Stimulated activated CD4-positive, alpha-beta T cell treated with anti-CD3 and anti-CD28 coated beads, TNF-alpha, amount 100 ng/mL, for 24 hours (primary cell): Measurements from ENCODE around the gene TSPAN2.

ENCODE experiments used
- DNase-seq, 3 experiments: peaks; one replicate each; pipeline ENCODE4 v3.0.0-alpha.2; 2020; ENCODE audit warnings: low read depth in 3 of 3

The TSPAN2 gene

GRCh38 chr1:115074839-115075534 lies 14.3 kb downstream of the TSPAN2 start:
- no peak for DNase-seq

GRCh38 chr1:115073298-115074087 lies 15.8 kb downstream of the TSPAN2 start:
- DNase-seq: no peak

DNA sequence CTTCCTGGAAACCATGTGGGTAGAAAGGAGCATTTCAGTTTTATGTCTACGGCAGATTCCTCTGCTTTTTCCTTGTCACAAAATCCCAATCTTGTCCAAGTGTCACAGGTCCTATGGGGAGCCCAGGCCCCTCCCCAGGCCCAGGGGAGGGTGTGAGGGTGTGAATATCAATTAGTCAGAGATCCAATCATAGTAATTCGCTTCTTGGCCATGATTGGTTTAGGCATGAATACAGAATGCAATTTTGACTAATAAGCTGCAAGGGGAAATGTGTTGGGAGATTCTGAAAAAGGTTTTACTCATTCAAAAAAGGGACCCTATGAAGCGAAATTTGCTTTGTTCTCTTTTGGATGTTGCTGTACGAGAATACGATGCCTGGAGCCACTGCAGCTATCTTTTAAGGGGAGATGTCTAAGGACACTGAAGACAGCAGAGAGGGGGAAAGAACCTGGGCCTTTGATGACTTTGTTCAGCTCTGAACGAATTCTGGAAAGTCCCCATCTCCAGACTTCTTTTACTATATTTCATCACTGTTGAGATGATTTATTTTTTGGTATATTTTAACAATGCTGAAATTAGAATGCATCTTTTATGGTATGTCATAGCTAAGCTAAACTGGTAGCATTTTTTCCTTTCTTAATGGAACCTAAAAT lies 18.2 kb downstream of the TSPAN2 start:
- no peak for DNase-seq

- DNase-seq: no peak
These were observed 19.5 kb downstream of the TSPAN2 start for GRCh38 chr1:115069659-115070308.

- DNase-seq: no peak
These were observed 20.3 kb downstream of the TSPAN2 start for GRCh38 chr1:115068826-115069585.

DNA sequence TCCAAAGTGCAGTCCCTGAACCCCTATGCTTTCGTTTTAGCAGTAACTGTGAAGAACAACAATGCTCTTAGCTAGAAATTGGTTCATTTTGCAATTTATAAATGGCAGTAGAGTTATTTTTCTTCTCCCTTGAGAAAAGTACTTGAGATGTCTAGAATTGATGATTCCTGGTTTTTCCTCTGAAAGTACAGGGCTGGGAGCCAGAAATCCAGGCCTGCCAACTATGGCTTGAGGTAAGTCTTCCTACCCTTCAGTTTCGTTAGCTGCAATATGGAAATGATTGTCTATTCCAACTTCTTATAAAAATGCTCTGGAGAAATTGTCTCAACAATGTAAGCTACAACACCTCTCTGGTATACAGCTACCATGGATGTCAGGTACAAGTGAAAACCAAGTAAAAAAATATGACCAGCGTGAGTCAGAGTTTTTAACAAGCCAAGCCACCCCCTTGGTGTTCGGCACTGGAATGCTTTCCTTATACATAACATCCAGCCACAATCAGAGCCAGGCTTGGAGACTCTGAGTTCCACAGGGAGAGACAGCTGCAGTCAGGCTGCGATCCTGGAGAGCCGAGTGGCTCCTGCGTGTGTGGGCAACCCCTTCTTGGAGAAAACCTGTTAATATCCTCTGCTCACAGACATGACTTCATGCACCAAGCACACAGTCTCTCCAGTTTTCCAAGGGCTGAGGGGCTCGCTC lies 22.0 kb downstream of the TSPAN2 start:
- DNase-seq: no peak

DNA sequence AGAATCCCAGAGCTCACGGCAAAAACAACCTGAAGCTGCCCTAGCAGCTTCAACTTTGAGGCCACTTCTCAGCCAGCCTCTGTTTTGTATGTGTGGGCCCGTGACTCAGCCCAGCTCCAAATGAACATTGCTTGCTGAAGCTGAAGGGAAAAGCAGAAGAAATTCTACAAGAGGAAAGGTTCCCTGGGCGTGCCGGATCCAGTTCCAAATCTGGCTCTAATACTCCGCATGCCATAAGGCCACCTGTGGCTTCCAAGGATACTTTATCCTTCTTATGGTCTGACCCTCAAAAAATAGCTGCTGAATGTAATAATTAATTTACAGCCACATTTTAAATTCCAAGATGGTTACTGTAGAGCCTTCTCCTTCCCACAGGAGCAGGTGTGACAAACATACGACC lies 24.3 kb downstream of the TSPAN2 start:
- no peak for DNase-seq

- DNase-seq: no peak
These were observed 24.8 kb downstream of the TSPAN2 start for GRCh38 chr1:115064461-115064860.

DNA sequence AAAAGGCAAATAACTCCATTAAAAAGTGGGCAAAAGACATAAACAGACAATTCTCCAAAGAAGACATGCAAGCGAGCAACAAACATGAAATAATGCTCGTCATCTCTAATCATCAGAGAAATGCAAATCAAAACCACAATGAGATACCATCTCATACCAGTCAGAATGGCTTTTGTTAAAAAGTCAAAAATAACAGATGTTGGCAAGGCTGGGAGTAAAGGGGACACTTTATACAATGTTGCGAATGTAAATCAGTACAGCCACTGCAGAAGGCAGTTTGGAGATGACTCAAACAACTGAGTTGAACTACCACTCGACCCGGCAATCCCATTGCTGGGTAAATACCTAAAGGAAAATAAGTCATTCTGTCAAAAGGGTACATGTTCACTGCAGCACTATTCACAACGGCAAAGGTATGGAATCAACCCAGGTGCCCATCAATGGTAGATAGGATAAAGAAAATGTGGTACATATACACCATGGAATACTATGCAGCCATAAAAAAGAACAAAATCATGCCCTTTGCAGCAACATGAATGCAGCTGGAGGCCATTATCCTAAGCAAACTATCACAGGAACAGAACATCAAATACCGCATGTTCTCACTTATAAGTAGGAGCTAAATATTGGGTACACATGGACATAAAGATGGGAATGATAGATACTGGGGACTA lies 25.9 kb downstream of the TSPAN2 start:
- peak in 2 of 3 experiments; percentile 11 to 14 for DNase-seq

- peak; percentile 62 to 81 (median 69) for DNase-seq
These were observed 26.7 kb downstream of the TSPAN2 start for GRCh38 chr1:115062542-115063004.

- DNase-seq: no peak
These were observed 28.8 kb downstream of the TSPAN2 start for GRCh38 chr1:115060501-115060900.

- DNase-seq: no peak
These were observed 30.0 kb downstream of the TSPAN2 start for GRCh38 chr1:115059316-115059715.

- no peak for DNase-seq
These were observed 31.5 kb downstream of the TSPAN2 start for GRCh38 chr1:115057661-115058254.

DNA sequence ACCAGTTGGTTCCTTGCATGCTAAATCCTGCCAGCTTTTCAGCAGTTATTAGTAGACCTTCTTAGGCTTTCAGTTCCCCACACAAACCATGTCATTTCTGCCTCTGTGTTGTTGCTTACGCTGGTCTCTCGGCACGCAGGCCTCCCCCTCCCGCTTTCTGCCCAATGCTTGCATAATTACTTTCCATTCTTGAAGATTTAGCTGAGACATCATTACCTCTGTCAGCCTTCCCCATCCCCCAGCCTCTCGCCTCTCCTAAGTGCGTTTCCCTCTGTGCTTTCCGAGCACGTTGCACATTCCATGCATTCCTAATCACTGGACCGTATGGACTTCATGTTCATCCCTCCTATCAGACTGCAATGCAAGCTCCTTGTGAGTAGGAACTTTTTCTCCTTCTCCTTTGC lies 32.9 kb downstream of the TSPAN2 start:
- no peak for DNase-seq

DNA sequence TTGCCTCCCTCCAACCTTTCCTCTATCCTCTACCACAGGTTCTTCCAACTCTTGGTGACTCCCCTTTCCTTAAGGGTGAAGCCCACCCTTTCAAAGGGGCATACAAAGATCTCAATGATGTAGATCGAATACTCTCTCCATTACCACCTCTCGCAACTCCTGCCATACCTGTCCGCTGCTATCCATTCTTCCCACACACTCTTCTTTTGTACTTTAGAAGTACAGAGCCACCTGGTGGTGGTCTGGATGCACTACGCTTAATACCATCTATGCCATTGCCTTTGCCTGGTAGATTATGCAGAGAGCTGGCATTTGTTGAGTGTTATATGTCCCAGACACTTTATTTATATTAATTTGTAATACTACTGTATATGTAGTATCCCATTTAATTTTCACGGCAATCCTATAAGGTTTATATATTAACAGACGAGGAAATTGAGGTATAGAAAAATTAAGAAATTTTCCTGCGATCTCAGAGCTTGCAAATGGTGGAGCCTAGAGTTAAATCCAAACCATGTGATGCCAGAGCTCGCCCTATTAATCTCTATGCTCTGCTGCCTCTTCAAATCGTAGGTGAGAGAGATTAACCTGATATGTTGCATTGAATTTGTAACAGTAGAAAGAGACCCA lies 36.7 kb downstream of the TSPAN2 start:
- peak; percentile 33 to 45 (median 42) for DNase-seq

DNA sequence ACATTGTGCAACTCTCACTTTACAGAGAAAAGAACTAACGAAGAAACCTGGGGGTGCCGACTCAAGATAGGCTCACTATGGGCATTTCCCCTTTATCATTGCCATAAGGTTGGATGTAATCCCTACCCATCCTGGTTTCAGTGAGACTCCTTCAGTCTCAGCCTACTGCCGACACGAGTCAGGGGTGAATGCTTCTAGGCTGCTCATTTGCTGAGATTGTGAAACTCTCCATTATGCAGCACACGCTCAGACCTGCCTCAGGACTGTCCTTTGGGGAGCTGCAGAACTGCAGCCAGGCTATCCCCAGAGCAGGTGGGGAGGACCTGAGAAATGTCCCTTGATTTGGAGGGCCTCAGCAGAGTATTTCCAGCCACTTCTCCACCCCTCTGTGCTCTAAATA lies 37.5 kb downstream of the TSPAN2 start:
- DNase-seq: no peak

DNA sequence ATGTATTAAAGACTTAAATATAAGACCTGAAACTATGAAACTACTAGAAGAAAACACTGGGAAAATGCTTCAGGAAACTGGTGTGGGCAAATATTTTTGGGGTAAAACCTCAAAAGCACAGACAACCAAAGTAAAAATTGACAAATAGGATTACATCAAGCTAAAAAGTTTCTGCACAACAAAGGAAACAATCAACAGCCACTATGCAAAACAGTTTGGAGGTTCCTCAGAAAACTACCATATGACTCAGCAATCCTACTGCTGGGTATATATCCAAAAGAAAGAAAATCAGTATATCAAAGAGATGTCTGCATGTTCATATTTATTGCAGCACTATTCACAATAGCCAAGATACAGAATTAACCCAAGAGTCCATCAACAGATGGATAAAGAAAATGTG lies 42.6 kb downstream of the TSPAN2 start:
- DNase-seq: no peak

GRCh38 chr1:115041654-115042053 lies 47.6 kb downstream of the TSPAN2 start:
- no peak for DNase-seq

GRCh38 chr1:115040501-115040900 lies 48.8 kb downstream of the TSPAN2 start:
- DNase-seq: no peak
